ENCODE measurements around the gene CDK12.

DNA sequence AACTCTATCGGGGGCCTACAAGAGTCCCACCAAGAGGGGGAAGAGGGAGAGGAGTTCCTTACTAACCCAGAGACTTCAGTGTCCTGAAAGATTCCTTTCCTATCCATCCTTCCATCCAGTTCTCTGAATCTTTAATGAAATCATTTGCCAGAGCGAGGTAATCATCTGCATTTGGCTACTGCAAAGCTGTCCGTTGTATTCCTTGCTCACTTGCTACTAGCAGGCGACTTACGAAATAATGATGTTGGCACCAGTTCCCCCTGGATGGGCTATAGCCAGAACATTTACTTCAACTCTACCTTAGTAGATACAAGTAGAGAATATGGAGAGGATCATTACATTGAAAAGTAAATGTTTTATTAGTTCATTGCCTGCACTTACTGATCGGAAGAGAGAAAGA is 70.0 kb downstream of the CDK12 start:
- no peak for TF ChIP-seq SUZ12 (IDR thresholded peaks at IDR 0.05; ENCODE audit: extremely low read depth, insufficient read depth, insufficient read length)
- TF ChIP-seq ZNF274 (IDR thresholded peaks at IDR 0.05; ENCODE audit: low read depth, low read length), result no peak
- no peak for TF ChIP-seq YY1 (IDR thresholded peaks at IDR 0.05; ENCODE audit: insufficient read depth, insufficient read length)

All from NT2/D1 (cell line).